NB4 (cell line): Measurements from ENCODE around the gene ATF5.
A peak's percentile ranks its signal among the peaks of the same experiment; 100 is the strongest.

Experiments
- DNase-seq: peaks from one replicate; pipeline ENCODE4 v3.0.0; 2010; ENCODE audit warnings: low read depth
- H3K4me3 ChIP-seq: one replicate; pipeline ENCODE4 v1.5.1; 2011; ENCODE audit warnings: mild to moderate bottlenecking, low read depth, low read length, moderate library complexity
- CTCF ChIP-seq: IDR thresholded peaks from one replicate; pipeline ENCODE4 v1.5.1; 2012; ENCODE audit warnings: low read depth, low read length
- MAX ChIP-seq: IDR thresholded peaks from 2 replicates; pipeline ENCODE4 v1.6.1; 2011; ENCODE audit warnings: low read depth, low read length
- MYC ChIP-seq: IDR thresholded peaks from 2 replicates; pipeline ENCODE4 v1.6.1; 2011; ENCODE audit warnings: low read depth, low read length
- POLR2A ChIP-seq: IDR thresholded peaks from 2 replicates; pipeline ENCODE4 v1.6.1; 2011; ENCODE audit warnings: mild to moderate bottlenecking; ENCODE audit not compliant: insufficient read length; ENCODE audit errors: extremely low read depth

The ATF5 gene

GRCh38 chr19:49929121-49929610, at the start of gene ATF5, which contains the start of gene NUP62:
Gene ATF5 (plus strand): TSS chr19:49929205. CDS start chr19:49930851, 1,646 bp downstream.
Gene NUP62 (minus strand): TSS chr19:49929504. CDS start chr19:49909807, 19,697 bp downstream.
- DNase-seq: peak; percentile 90
- peak within 1 kb of the TSS; percentile 79 for H3K4me3 ChIP-seq
- no peak for TF ChIP-seq CTCF
- peak; percentile 84 for TF ChIP-seq MAX

- H3K4me3 ChIP-seq: no peak overlapping the region
- TF ChIP-seq POLR2A (no peak), CTCF (no peak), MYC (no peak), MAX (no peak)
- peak; percentile 52 for DNase-seq
Measured at GRCh38 chr19:49879243-49879963, 49.6 kb upstream of the ATF5 start.

- DNase-seq: no peak
- no peak for TF ChIP-seq MYC
- TF ChIP-seq CTCF: no peak
- TF ChIP-seq MAX: no peak
- TF ChIP-seq POLR2A: no peak
- no peak overlapping the region for H3K4me3 ChIP-seq
Measured at GRCh38 chr19:49880162-49880869, 48.7 kb upstream of the ATF5 start.

GRCh38 chr19:49881186-49881585, 47.8 kb upstream of the ATF5 start:
- TF ChIP-seq CTCF: no peak
- TF ChIP-seq MAX: no peak
- no peak for TF ChIP-seq MYC
- TF ChIP-seq POLR2A: no peak
- DNase-seq: no peak
- H3K4me3 ChIP-seq: no peak overlapping the region

GRCh38 chr19:49881672-49882394, 47.2 kb upstream of the ATF5 start:
- DNase-seq: no peak
- H3K4me3 ChIP-seq: no peak overlapping the region
- TF ChIP-seq MYC: no peak
- TF ChIP-seq POLR2A: no peak
- TF ChIP-seq CTCF: no peak
- TF ChIP-seq MAX: no peak
